GM12891 (cell line): Measurements from ENCODE around the gene RASAL1.

Source experiments
- DNase-seq: peaks from one replicate; pipeline ENCODE4 v3.0.0; 2011; ENCODE audit warnings: low spot score; ENCODE audit not compliant: insufficient read length
- FAIRE-seq: peaks from 2 replicates; lab custom pipeline; 2011; peaks lifted over from hg19 to GRCh38; lab: Jason Lieb, UNC
- PAX5 ChIP-seq: IDR thresholded peaks from 2 replicates; pipeline ENCODE4 v1.6.1; 2011; ENCODE audit warnings: low read length, moderate library complexity, mild to moderate bottlenecking; ENCODE audit not compliant: insufficient read depth, severe bottlenecking
- POLR2A ChIP-seq: IDR thresholded peaks from 2 replicates; pipeline ENCODE4 v1.6.1; 2011; ENCODE audit warnings: low read depth, low read length, control low read depth
- POLR2AphosphoS5 ChIP-seq: IDR thresholded peaks from 2 replicates; pipeline ENCODE4 v1.6.1; 2011; ENCODE audit warnings: low read depth, low read length, control low read depth
- POU2F2 ChIP-seq: IDR thresholded peaks from 2 replicates; pipeline ENCODE4 v1.6.1; 2011; ENCODE audit warnings: low read depth, mild to moderate bottlenecking, control low read depth, low read length, moderate library complexity
- SPI1 ChIP-seq: IDR thresholded peaks from 2 replicates; pipeline ENCODE4 v1.6.1; 2011; ENCODE audit warnings: low read depth, low read length, control low read depth
- TAF1 ChIP-seq: IDR thresholded peaks from 2 replicates; pipeline ENCODE4 v1.6.1; 2011; ENCODE audit warnings: low read depth, low read length, control low read depth

The RASAL1 gene

GRCh38 chr12:113108308-113108707, 27.3 kb downstream of the RASAL1 start:
- DNase-seq (no peak), FAIRE-seq (no peak)
- TF ChIP-seq POLR2A, result no peak
- no peak for TF ChIP-seq SPI1
- TF ChIP-seq POU2F2, result no peak
- no peak for TF ChIP-seq POLR2AphosphoS5
- TF ChIP-seq TAF1, result no peak
- TF ChIP-seq PAX5, result no peak

- FAIRE-seq, result no peak
- DNase-seq, result no peak
- TF ChIP-seq PAX5, result no peak
- no peak for TF ChIP-seq TAF1
- no peak for TF ChIP-seq SPI1
- TF ChIP-seq POLR2AphosphoS5, result no peak
These were observed 29.2 kb downstream of the RASAL1 start for GRCh38 chr12:113106361-113106760.

GRCh38 chr12:113105606-113106271, 29.8 kb downstream of the RASAL1 start:
- FAIRE-seq, result no peak
- no peak for TF ChIP-seq SPI1

DNA sequence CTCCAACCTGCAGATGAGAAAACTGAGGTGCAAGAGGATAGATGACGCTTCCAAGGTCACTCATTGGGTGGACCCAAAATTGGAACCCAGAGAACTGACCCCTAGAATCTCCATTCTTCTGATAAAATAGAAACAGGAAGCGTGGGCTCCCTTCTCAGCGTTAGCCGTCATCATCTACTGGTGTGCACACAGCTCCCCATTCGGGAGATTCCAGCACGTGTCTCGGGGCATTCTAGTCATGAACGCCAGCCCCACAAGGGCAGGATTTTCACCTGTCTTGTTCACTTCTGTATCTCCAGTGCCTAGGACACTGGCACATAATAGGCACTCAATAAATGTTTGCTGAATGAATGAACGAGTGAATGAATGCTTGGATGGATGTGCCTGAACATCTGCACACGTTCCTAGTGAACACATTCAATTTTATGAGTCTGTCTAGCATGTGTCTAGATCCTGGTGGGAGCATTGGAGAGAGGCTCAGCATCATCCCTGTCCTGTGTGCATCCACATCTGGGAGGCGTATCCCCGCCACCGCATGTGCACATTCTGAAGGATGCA, 30.5 kb downstream of the RASAL1 start:
- peak; percentile 23 for FAIRE-seq
- TF ChIP-seq SPI1 (no peak), POLR2AphosphoS5 (no peak), TAF1 (no peak), PAX5 (no peak), POLR2A (no peak), POU2F2 (no peak)
- no peak for DNase-seq

More at GRCh38 chr12:113105606-113106271, 29.8 kb downstream of the RASAL1 start:
- DNase-seq, result no peak

DNA sequence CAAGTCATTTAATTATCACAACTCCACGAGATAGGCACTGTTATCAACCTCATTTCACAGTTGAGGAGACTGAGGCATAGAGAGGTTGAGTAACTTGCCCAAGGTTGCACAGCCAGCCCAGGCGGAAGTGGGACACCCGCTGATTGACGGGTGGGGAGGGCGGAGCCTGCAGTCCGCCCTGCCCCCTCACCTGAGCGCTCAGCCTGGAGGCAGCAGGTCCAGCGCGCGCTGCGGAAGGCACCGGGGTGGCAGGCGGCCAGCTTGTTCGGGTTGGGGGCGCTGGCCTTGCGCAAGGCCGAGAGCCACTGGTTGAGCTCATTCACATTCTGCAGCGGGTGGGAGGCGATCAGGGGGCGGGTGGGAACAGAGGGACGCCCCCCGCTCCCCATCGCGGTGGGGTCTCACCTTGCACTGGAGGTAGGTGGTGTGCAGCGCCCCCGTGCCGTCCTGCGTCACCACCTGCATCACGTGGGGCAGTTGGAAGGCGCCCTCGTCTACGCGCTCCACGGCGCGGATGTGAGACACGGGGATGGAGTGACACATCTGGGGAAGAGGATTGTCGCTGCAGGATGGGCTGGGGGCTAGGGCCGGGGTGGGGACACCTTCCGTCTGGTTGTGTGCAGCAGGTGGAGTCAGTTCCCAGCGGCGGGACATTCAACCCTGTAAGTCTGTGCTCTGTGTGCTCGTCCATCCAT, 31.7 kb downstream of the RASAL1 start:
- peak; percentile 96 for FAIRE-seq
- TF ChIP-seq TAF1, result no peak
- no peak for TF ChIP-seq PAX5
- peak; percentile 44; the same call in 1 of the 2 replicates for TF ChIP-seq SPI1
- DNase-seq, result peak; percentile 57

DNA sequence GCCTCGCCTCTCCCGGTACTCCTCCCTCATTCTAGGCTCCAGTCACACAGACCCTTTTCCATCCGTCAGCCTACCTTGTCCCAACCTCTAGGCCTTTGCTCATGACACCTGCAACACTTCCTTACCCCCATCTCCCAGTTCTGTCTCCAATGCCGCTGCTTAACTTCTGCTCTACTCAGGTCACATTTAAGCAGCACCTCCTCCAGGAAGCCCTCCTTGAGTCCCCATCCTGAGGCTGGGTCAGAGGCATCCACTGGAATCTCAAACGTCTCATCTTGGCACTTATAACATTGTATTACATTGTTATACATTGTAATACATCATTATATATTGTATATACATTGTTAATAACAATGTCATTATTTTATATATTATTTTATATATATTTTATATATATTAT, 32.8 kb downstream of the RASAL1 start:
- no peak for FAIRE-seq
- DNase-seq, result no peak
- no peak for TF ChIP-seq SPI1
- no peak for TF ChIP-seq POLR2A
- TF ChIP-seq TAF1, result no peak

DNA sequence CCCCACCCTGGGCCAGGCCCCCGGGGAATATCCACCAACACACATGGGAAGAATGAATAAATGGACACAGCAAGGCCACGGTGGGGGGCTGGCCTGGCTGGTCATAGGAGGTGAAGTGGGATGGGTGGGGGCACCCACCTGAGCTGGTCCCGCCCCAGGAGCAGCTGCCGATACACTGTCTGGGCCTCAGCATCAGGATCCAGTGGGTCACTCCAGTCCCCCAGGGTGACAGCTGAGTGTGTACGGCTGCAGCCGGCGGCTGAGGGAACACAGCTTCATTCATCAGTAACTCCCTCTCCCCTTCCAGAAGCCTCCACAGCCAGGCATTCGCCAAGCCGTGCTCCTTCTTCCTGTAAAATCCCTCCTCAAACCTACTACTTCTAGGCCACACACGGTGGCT, 33.8 kb downstream of the RASAL1 start:
- FAIRE-seq (no peak), DNase-seq (no peak)
- TF ChIP-seq POLR2A (no peak), SPI1 (no peak), POU2F2 (no peak), POLR2AphosphoS5 (no peak), PAX5 (no peak), TAF1 (no peak)

DNA sequence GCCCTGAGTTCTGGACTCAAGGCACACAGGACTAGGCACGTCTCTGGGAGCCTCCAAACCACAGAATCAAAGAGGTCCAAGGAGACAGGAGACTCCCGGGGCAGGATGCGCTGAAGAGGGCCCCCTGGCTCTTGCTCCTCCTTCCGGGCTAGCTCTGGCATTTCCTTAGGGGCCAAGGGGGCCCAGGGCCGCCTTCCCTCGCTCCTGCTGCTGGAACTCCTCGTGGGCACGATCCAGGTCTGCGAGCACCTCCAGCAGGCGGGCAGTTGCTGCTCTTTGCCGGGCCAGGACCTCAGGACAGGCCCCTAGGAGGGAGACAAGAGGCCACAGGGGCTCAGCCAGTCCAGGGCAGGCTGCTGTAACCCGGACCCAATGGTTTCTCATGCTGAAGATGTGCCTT, 35.8 kb downstream of the RASAL1 start:
- DNase-seq, result no peak

GRCh38 chr12:113099364-113099763, 36.2 kb downstream of the RASAL1 start:
- FAIRE-seq (no peak), DNase-seq (no peak)
- no peak for TF ChIP-seq PAX5
- no peak for TF ChIP-seq TAF1
- no peak for TF ChIP-seq SPI1
- TF ChIP-seq POLR2A, result no peak
- no peak for TF ChIP-seq POLR2AphosphoS5
- no peak for TF ChIP-seq POU2F2

More for the DNA sequence above, 35.8 kb downstream of the RASAL1 start:
- FAIRE-seq, result no peak
- TF ChIP-seq POLR2A (no peak), TAF1 (no peak), POLR2AphosphoS5 (no peak)

GRCh38 chr12:113098441-113099028, 37.0 kb downstream of the RASAL1 start:
- FAIRE-seq (peak; percentile 88), DNase-seq (peak; percentile 73)
- TF ChIP-seq PAX5, result no peak
